ENCODE data around the gene NALCN.

The NALCN gene

DNA sequence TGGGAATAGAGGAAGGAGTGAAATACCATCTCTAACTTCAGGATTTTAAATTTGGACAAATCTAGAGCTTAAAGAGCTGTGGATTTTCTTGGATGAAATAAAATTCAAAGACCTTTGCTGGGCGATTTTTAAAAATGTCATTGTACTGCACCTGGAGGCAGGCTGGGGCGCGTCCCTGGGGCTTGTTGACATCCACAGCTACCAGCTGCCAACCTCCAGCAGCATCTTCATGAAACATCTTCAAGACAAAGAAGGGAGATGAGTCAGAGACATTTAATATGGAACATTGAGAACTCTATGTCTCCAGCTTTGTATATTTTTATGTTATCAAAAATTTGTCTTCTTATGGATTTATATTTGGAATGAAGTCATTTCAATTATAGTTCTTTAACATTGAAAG, 132.5 kb downstream of the NALCN start:
- no peak for DNase-seq (ENCODE audit: low spot score)

DNA sequence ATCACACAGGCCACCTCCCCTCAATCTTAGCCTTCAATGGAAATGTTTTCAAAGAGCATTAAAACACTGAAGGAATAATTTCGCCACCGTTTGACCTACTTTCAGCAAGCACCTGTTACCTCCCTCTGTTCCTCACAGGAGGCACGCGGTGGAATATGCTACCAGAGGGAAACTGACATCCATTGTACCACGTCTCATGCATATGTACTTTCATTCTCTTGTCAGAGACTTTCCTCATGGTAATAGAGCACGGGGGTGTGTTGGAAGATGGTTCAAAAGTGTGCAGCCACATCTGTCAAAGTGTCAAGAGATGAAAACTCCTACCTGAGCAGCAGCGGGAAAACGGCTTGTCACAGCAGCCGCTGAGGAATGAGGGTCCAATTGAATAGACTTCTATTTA, 143.4 kb downstream of the NALCN start:
- DNase-seq (ENCODE audit: low spot score) = no peak

DNA sequence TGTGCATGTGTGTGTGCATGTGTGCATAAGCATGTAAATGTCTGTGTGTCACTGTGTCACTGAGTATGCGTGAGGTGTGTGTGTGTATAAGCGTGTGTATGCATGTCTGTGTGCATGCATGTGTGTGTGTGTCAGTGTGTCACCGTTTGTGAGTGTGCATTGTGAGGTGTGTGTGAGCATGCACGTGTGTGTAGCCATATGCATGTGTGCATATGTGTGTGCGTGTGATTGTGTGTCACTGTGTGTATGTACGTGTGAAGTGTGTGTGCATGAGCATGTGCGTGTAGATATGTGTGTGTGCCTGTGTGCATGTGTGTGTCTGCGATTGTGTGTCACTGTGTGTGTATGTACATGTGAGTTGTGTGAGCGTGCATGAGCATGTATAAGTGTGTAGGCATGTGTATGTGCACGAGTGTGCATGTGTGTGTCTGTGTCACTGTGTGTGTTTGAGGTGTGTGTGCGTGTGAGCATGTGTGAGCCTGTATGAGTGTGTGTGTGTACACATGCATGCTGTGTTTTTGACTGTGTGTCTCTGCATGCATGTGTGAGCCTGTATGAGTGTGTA, 144.5 kb downstream of the NALCN start:
- DNase-seq (ENCODE audit: low spot score) = no peak

DNA sequence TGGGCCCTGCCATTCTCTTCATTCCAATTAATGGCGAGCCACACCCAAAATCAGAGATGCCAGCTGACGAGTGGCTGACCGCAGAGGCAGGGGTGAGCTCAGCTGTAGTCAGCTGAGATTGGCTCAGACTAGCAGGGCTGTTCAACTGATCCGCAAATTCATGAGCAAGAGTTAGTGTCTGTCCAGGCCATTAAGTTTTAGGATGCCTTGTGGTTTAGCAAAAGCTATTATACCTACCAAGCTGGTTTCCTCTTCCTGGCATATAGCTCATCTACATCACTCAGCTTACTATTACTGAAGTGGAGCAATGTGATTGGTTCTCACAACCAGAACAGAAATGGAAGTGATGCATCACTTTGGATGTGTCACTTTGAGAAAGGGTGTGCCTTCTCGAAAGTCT, 148.7 kb downstream of the NALCN start:
- DNase-seq (ENCODE audit: low spot score) = no peak

DNA sequence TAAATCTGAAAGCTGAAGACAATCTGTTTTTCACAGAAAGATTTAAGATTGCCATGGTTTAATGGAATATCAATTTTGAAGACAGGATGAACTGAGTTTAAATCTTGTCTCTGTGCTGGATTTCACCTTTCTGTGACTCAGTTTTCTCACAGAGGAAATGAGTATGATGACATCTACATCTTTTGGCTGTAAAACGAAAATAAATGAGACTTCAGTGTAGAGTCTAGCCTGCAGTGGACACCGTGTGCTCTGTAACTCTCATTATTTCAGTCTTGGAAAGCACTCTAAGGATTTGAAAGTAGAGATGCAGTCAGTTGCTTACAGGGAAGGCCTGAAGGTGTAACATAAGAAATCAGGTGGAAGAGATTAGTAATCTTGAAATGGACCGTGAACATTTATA, 150.4 kb downstream of the NALCN start:
- DNase-seq (ENCODE audit: low spot score) = no peak

DNA sequence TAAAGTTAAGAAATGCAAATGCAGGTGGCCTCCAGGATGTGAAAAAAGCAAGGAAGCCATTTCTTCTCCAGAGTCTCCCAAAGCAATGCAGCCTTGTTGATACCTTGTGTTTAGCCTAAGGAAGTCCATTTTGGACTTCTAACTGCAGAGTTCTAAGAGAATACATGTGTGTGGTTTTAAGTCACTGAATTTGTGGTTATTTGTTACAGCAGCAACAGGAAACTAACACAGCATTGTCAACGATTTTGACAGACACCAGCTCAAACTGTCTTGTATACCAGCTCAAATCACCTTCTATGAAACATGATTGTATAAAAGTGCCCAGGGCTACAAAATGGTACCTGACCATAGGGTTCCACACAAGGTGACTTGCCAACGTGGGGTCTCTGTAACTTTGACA, 151.4 kb downstream of the NALCN start:
- DNase-seq (ENCODE audit: low spot score) = no peak

DNA sequence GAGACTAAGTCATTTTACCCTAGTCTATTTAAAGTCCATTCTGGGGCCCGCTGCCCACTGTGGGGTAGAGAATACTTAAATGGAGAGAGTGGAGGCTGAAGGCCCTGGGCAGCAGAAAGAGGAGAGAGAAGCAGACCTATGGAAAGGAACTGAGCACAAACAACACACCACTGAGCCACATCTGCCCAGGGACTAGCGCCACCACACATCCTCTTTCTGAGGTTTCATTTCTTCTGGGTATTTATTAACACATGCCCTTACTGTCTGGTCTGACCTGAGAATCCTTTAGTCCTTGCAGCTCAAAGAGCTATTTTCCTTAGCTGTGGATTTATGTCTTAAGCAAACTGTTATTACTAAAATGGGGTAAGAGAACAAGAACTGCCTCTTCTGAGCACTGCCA, 154.0 kb downstream of the NALCN start:
- no peak for DNase-seq (ENCODE audit: low spot score)

DNA sequence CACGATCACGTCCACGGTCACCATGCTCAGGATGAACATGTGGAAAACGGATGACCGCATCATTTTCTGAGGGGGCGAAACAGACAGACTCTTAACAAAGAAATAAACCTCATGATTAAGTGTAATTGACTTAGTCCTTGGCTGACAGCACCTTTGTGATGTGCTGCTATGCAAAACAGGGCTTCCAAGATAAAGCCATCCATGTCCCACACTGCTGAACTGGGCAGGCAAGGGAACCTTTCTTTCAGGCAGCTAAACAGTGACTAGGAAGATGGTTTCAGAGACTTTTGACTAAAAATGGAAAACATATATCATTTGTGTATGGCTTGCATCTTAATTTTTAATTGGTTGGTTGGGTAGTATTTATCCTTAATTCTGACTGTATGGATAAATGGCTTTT, 157.8 kb downstream of the NALCN start:
- DNase-seq (ENCODE audit: low spot score) = no peak

DNA sequence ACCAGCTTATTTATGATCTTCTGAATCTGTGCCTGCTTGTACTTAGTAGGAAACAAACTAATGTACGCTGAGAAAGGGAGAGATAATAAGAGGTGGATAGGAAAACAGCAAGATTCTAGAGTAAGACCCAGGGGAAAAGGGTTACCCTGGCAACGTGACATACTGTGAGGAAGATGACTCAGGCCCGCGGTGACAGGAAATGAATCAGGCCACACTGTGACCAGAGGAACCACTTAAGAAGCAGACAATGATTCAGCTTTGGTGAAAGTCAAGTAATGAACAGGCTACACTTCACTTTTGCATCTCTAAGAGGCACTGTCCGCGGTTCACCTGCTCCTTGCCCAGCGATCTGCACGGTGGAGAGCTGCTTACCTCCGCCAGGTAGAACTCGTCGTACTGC, 158.2 kb downstream of the NALCN start:
- DNase-seq (ENCODE audit: low spot score) = no peak

DNA sequence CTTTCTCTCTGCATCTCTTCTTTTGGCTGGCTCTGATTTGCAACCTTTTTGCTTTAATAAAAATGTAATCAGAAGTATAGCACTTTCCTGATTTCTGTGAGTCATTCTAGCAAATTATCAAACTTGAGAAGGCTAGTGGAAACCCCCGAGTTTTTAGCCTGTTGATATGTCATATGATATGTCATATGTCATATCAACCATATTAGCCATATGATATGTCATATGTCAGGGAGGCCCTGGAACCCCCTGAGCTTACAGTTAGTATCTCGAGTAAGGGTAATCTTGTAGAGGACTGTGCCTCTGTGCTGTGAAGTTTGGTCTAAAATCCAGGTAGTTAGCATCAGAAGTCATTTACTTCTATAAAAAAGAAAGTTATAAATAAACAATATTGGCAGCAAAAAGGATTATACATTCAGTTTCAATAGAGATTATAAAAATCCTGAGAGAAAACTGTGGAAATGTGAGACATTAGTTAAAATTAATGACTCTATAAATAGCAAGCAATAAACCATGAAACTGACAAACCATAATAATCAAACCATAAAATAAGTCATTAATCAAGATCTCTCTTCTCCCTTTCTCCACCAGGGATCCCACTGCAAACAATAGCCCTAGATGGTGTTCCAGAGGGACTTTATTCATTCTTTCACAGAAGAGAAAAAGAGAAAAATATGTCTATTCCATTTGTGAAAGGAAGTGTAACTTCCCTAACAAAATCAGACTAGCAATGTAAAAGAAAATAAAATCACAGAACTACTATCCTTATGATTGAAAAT, 167.4 kb downstream of the NALCN start:
- DNase-seq (ENCODE audit: low spot score) = no peak

DNA sequence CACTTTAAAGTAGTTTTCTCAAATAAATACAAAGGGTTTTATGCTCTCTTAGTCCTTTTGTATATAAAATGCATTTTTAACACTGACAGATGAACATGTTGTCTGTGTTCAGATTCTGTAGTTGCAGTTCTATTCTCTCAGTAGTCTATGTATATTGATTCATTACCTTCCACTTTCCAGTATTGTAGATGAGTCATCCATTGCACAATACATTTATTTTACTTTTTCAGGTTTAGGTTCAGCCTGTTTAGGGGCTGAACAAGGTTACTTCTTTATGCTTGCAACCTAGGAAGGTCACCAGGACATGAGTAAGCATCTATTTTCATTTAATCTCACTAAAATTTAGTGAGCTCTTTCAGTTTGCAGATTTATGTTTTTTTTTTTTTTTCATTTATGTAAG, 173.6 kb downstream of the NALCN start:
- DNase-seq (ENCODE audit: low spot score) = no peak

DNA sequence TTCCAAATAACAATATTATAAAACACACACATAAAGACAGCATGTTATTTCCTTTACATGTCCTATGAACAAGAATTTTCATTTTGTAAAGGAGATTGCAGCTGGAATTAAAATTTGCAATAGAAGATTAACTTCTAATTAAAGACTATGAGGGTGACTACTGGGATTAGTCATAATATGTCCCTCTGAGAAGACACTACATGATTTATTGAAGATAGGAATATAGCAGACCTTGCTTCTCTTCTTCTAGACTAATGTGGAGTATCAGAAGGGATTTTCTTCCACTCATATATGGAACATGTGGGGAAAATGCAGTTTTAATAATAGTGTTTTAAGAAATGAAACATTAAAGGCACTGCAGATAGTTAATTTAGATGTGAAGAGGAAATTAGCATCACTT, 177.8 kb downstream of the NALCN start:
- DNase-seq (ENCODE audit: low spot score) = no peak

DNA sequence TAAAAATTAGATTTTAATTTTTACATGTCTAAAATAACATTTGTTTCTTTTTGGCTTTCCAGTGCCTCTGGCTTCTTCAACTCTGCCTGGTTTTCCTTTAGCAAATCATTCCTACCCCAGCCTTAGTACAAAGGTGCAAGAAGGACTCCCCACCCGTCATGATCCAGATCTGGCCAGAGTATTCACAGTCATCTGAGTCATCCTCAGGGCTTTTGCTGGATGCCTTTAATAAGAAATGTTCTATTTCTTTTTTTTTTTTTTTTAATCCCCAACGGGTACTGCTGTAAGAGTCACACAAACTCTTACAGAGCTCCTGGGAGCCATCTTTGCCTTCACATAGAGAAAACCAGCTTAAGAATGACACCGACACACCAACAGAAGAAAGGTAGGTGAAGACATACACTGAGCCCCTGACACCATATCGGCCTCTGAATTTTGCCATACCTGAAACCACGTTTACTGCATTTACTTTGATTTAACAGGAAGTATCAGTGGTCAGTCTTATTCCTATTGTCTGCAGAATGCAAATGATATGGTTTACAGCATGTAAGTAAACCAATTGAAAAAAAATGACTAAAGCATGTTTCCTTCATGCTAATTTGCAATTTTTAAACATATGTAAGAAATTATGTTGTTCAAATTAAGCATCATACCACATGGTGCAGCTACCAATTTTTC, 184.4 kb downstream of the NALCN start:
- no peak for DNase-seq (ENCODE audit: low spot score)

DNA sequence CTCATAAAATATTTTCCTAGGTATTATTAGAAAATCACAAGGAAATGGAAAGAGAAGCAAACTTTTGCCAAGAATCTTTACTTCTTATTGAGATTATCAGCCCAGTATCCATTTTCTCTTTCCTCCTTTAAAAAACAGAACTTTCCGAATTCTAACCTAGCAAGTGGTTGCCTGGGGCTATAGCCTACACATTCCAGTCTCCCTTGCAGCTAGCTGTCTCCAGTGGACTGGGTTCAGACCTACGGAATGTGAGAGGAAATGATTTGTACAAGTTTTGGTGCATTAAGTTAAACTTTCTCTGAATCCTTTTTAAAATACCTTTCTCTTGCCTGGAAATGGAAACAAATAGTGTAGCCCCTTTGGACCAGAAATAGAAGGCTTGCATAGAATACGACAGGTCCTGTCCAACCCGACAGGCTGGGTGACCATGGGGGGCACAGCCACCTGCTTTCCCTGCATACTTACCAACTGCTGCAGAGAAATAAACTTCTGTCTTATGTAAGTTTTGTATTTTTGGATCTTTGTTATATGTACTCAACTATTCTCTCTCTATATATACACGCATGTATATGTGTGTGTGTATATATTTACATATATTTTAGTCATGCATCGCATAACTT, 185.9 kb downstream of the NALCN start:
- DNase-seq (ENCODE audit: low spot score) = no peak

DNA sequence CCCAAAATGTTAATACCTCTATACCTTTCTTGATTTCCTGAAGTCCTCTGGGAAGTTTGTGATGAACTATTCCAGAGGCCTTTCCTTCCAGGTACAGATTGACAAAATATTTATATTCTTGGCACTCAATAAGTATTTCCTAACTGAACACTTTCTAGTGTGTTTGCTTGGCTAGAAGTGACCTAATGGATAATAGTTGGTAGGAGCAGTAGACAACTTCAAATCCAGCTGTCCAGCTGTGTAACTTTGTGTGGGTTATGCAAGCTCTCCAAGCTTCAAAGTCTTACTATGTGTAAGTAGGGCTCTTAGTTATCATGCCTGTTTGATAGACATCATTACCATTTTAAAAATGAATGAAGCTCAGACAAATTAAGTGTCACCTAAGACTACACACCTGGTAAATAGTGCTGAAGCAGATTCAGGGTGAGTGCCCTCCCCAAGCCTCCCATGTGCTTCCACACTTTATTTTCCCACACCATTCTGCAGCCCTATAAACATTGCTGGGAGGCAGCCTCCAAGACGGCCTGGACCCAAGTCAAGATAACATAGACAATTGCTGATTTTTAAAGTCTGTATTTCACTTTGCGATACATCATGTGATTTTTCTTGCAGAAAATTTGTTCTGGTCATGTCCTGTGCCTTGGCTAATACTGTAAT, 196.6 kb downstream of the NALCN start:
- no peak for DNase-seq (ENCODE audit: low spot score)

DNA sequence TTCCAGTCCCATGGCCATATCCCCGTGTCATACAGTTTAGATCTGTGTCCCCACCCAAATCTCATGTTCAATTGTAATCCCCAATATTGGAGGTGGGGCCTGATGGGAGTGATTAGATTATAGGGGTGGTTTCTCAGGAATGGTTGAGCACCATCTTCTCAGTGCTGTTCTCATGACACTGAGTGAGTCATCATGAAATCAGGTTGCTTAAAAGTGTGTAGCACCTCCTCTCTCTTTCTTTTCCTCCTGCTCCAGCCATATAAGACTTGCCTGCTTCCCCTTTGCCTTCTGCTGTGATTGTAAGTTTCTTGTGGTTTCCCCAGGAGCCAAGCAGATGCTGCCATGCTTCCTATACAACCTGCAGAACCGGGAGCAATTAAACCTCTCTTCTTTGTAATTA, 197.8 kb downstream of the NALCN start:
- no peak for DNase-seq (ENCODE audit: low spot score)

DNA sequence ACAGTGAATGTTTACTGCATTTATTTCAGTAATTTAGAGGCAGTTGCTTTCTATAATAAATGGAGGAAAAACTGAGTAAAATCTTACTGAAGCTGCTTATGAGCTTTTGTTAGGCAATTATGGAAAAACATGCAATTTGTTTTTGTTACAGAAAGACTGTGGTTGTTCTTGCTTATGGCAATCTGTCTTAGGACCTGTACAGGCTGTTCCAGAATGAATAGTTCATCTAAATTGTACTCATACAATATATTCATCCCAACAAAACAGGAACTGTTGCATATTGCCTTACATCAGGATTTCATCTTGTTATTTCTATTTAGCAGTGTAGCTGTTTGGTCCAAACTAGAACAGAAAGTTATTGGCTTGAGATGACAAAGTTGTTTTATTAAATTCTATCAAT, 199.2 kb downstream of the NALCN start:
- no peak for DNase-seq (ENCODE audit: low spot score)

DNA sequence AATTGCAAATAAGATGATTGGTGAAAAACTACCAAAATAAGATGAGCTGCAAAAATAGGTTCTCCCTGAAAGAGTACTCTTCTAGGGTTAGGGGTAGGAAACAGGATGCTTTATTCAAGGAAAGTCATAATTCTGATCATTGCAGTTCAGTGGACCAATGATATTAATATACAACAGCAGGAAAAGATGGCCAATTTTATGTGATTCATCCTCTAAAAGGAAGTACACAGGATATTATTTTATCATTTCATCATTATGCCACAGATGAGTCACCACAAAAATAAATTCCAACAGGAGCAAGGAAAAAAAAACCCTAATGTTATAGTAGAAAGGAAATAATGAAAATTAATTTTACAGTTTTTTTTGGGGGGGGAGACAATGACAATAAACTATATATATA, 205.0 kb downstream of the NALCN start:
- no peak for DNase-seq (ENCODE audit: low spot score)

DNA sequence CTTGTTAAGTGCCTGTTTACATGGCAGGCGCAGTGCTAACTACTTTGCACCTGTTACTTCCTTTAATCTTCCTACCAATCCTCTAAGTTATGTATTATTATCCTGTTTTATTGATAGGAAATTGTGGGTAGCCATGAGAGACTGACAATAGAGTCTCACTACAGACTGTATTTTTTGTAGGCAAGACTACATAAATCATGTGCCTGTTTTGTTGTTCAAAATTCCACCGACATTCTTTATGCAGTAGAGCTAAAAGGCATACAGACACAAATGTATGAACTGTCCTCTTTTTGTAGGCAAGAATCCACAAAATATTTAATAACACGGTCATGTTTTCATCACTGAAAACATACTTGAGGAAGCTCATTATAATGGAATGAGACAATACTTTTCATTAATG, 205.5 kb downstream of the NALCN start:
- DNase-seq (ENCODE audit: low spot score) = no peak

DNA sequence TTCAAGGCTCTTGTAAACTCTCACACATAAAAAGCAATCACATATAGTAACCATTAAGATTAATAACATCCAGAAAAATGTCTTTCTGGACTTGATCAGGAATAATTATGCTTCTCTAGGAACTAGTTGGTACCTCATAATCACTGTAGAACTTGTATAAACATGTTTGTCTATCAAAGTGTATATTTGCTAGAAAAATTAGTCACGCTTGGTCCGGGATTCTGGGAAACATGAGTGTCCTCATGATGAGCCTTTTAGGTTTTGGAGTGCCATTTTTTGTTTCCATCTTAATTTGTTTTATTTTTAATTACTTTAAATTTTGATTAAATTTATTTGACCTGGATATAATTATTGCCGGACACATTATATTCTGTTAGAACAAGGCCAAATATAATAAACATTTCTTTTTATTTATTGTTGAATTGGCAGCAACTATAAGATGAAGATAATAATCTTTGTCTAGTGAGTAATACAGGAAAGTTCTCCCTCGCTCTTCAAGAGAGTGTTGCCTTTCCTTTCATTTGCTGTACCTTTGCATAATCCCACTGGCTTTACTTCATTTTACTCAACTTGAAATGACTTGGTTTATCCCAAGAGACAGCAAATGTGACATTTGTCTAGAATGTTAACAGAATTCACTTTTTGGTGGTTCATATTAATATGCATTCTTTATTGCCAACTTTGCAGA, 207.0 kb downstream of the NALCN start:
- DNase-seq (ENCODE audit: low spot score) = no peak

DNA sequence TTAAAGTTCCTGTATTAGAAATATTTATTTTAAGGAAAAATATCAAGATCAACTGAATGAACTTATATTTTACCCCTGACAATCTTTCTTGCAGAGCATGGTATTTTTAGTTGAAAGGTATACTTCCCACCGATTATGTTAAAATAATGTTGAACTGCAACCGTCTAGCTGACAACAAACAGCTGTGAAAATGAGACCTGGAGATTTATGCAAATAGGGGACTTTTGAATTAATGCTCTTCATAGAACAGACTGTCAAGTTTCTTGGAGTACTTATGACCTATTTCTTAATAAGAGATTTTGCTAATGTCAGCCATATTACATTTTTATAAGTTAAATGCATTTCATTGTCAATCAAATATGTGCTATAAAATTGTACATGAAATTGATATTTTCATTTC, 210.9 kb downstream of the NALCN start:
- no peak for DNase-seq (ENCODE audit: low spot score)
